COLO668 (cell line): Measurements from ENCODE around the gene BNIP3.

Experiments
- DNase-seq: peaks from one replicate; lab custom pipeline; 2025; ENCODE audit not compliant: unreplicated experiment; lab: John Stamatoyannopoulos, UW

BNIP3 gene

GRCh38 chr10:131981429-131982184 lies at the start of gene BNIP3:
Gene BNIP3, minus strand, starts transcription at chr10:131981923. Its CDS starts 117 bp downstream, at chr10:131981806.
- DNase-seq: peak; percentile 91

DNA sequence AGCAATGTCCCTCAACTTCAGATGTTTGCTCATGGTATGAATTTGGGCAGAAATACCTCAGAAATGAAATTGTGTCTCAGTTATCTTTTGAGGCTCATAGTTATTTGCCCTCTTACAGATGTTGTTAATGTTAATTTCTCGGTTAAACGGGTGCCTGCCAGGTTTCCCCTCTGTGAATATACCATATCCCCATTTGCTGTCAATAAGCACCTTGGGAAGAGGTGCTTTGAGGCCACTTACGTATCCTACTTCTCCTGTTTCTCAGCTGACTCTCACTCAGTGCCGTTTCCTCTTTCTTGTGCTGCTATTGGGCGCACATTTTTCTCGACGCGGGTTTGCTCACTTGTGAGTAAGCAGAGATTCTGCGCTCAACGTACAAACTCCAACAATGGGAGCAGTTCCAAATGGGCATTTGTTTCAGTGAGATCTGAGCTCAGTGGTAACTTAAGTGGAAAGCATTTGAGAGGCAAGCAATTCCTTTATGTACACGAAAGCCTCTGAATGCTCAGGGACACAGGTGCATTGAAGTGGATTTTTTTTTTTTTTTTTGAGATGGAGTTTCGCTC lies 49.3 kb upstream of the BNIP3 start:
- DNase-seq: no peak

DNA sequence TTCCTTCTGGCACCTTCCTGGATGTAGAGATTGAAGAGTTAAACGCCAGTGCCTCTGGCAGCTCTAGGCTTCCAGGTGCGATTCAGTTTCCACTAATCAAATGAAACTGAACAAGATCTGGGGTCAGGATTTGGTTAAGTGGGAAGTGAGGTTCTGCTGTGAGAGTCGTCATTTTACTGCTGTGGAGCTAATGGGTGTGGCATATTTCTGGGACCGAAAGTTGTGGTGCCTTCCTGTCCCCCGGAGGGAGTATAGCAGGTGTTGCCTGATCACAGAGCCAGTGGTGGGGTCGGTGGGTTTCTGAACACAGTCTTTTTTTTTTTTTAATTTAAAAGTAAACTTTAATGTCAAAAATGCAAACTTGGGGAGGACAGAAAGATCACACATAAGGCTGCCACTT lies 47.0 kb upstream of the BNIP3 start:
- no peak for DNase-seq

- DNase-seq: no peak
Observed at GRCh38 chr10:132027423-132027983, 45.8 kb upstream of the BNIP3 start.

DNA sequence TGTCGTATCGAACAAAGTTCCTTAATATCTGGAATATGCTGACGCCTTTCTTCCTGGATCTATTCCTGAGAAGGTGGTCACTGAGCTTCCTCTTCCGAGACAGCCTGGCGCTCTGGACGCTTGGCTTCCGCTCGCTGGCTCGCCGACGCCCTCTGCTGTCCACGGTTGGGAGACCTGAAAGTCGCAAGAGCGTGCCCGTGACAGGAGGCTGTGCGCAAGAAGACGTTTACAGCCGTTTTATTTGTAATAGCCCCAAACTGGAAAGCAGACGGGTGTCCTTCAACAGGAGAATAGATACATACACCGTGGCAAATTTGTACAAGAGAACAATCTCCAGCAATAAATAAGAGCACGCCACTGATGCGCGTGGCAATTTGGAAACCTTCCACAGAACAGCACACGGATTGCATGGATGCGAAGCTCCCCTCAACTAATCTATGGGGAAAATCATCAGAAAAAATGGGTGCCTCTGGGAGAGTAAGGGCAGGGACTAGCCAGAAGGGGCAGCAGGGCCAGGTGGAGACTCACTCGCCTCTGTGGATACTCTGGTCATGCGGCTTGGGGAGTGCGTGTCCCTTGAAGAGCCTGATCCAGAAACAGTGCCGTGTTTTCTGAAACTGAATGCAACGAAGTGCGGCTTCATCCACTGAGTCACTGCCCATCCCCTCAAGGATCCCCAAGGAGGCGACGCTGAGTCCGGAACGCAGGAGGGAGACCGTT lies 41.5 kb upstream of the BNIP3 start:
- DNase-seq: peak; percentile 64

DNA sequence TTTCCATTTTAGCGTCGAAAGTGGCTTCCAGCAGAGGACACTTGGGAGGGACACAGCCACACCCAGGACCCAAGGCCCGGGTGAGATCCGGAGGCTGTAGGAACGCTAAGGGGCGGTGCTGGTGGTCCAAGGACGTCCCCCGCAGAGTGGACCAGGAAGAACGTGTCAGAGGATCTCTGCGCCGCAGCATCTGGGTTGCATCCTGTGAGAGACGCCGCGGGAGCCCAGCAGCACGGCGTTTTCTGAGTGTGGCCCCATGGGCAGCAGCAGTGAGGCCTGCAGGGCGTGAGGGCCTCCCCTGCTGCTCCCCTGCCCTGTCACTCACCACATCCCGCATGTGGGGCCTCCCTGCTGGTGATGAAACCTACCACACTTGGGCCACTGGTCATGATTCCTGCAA lies 40.5 kb upstream of the BNIP3 start:
- no peak for DNase-seq

- no peak for DNase-seq
Observed at GRCh38 chr10:132021504-132022143, 39.9 kb upstream of the BNIP3 start.

- no peak for DNase-seq
Observed at GRCh38 chr10:132021046-132021445, 39.3 kb upstream of the BNIP3 start.

DNA sequence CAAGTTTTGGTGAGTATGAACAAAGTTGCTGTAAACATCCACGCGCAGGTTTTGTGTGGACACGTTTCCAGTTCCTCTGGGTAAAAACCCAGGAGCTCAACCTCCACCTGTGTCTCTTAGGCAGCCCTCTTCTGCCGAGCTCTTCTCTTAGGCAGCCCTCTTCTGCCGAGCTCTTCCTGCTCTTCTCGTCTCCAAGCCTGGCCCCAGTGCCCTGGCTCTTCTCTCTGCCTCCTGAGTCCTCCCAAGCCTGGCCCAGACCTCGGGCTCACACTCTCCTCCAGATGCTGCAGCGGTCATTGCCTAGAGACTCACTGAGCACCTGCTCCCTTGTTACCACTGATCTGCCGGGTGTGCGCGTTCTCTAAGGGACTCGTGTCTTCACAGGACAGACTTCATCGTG lies 38.7 kb upstream of the BNIP3 start:
- no peak for DNase-seq

- DNase-seq: no peak
Observed at GRCh38 chr10:132019366-132019765, 37.6 kb upstream of the BNIP3 start.

DNA sequence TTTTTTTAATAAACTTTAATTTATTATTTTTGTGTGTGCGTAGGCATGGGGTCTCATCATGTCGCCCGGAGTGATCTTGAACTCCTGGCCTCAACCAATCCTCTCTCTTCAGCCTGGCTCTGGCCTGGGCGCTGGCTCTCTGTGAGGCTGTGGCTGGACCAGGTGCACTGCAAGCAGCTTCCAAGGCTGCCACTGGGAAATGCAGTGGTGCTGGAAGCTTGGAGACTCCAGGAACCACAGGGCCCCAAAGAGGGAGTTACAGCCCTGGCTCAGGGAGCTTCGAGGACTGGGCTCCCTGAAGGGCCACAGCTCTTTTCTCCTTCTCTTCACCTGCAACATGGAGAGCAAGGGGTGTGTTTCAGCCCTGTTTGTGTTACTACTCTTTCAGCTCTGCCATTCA lies 36.7 kb upstream of the BNIP3 start:
- no peak for DNase-seq

GRCh38 chr10:132016514-132016913 lies 34.8 kb upstream of the BNIP3 start:
- no peak for DNase-seq

DNA sequence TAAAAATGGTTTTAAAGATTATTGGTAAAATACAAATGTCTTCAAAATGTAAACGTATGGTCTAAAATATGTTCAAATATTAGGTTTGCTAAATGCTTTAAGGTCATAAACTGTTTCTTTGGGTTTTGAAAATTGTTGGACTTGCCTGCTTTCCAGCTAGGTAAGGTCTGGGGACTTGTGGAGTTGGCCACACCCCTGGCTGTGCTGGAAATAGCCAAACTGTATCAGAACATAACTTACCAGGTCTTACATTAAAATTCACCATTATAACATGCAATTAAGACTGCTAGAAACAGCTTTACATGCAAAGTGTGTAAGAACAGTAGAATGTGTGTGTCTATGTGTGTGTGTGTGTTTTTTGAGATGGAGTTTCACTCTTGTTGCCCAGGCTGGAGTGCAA lies 29.7 kb upstream of the BNIP3 start:
- no peak for DNase-seq

GRCh38 chr10:132011024-132011423 lies 29.3 kb upstream of the BNIP3 start:
- DNase-seq: no peak

- DNase-seq: no peak
Observed at GRCh38 chr10:132010483-132010882, 28.8 kb upstream of the BNIP3 start.

- no peak for DNase-seq
Observed at GRCh38 chr10:132009575-132009974, 27.9 kb upstream of the BNIP3 start.

DNA sequence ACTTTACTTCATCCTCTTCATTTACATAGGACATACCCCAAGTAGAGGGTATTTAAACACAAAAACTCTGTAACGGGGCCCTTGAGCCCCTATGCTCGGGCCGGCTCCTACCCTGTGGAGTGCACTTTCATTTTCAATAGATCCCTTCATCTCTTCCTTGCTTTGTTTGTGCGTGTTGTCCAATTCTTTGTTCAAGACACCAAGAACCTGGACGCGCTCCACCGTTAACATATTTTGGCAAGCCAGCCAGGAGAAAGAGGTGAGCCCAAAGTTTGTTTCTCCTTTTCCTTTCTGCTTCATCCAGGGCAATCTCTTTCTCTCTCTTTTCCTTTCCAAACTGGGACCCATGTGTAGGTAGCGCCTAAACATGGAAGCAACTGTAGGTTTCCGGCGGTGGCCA lies 26.0 kb upstream of the BNIP3 start:
- DNase-seq: no peak

- no peak for DNase-seq
Observed at GRCh38 chr10:132006966-132007365, 25.2 kb upstream of the BNIP3 start.

DNA sequence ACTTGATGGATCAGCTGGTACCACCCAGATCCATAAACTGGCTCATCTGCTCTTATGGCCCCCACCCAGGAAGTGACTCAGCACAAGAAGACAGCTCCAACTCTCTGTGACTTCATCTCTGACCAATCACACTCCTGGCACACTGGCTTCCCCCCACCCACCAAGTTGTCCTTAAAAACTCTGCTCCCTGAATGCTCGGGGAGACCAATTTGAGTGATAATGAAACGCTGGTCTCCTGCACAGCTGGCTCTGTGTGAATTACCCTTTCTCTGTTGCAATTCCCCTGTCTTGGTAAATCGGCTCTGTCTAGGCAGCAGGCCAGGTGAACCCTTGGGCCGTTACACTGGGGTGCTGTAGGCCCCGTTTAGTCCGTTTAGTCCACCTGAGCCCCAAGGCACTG lies 23.4 kb upstream of the BNIP3 start:
- no peak for DNase-seq

DNA sequence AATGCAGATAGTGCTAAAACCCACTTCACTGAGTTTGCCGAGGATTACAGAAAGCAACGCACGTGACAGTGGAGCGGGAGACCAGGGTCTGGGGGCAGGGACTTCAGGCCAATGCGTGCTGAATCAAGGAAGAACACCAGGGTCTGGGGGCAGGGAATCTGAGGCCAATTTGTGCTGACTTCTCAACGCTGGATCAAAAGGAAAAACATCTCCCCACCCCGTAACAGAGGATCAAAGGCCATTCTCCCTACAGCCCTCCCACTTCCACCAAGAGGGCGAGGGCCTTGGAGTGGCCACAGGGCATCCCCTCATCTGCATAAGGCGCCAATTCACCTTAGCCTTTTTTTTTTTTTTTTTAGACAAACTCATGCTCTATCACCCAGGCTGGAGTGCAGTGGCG lies 22.3 kb upstream of the BNIP3 start:
- DNase-seq: no peak

DNA sequence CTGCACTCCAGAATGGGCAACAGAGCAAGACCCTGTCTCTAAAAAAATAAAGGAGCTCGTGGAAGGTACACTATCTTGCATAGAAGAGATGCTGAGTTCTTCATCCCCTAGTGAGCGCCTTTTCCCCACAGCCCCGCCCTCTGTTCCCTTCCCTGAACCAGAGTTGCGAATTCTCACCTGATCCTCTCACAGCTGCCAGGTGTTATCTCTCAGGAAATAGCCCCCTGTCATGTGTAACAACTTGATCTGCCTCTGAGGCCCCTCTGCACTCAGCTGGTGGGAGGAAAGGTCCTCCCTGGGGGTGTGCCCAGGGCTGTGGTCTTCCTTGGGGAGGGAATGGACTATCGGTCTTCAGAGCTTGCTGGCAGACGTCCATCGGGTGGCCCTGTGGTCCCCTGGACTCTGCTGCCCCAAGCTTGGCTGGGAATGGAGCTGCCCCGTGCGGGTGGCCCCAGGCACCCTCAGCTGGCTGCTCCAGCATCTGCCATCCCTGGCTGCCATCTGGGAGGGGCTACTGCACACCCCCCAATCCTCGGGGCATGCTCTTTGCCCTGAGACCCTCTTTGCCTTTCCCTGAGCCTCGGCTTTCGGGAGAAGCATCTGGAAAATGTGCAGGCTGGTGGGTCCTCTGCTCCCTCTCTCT lies 21.7 kb upstream of the BNIP3 start:
- no peak for DNase-seq
